Liver (tissue), 3 donors: ENCODE results near the gene CLDN3.

Experiments
- ATF3 ChIP-seq: IDR thresholded peaks from 2 replicates; pipeline ENCODE4 v1.6.1; 2016; ENCODE audit warnings: antibody characterized with exemption
- CTCF ChIP-seq: fragments of 150-350 bp; IDR thresholded peaks from 2 replicates; pipeline ENCODE4 v1.5.1; 2017; ENCODE audit warnings: improper control_type of control experiment, low read depth, low read length; ENCODE audit not compliant: missing input control
- FOXA1 ChIP-seq: IDR thresholded peaks from 2 replicates; pipeline ENCODE4 v1.6.1; 2016; ENCODE audit warnings: antibody characterized with exemption
- GABPA ChIP-seq, 2 donors: IDR thresholded peaks in 1 of 2; conservative IDR thresholded peaks in 1 of 2; 2 replicates each; pipeline ENCODE4 v1.6.1; 2016; ENCODE audit warnings: antibody characterized with exemption in 2 of 2, mild to moderate bottlenecking in 1 of 2, moderate library complexity in 1 of 2
- JUND ChIP-seq, 2 donors: IDR thresholded peaks; 2 replicates each; pipeline ENCODE4 v1.6.1; 2016; ENCODE audit warnings: antibody characterized with exemption in 2 of 2
- MAX ChIP-seq: IDR thresholded peaks from 2 replicates; pipeline ENCODE4 v1.6.1; 2016; ENCODE audit warnings: antibody characterized with exemption
- RAD21 ChIP-seq, 2 donors: IDR thresholded peaks; 2 replicates each; pipeline ENCODE4 v1.6.1; 2016; ENCODE audit warnings: antibody characterized with exemption in 2 of 2, mild to moderate bottlenecking in 2 of 2
- REST ChIP-seq: IDR thresholded peaks from 2 replicates; pipeline ENCODE4 v1.6.1; 2016; ENCODE audit warnings: antibody characterized with exemption, mild to moderate bottlenecking
- SP1 ChIP-seq: IDR thresholded peaks from 2 replicates; pipeline ENCODE4 v1.6.1; 2018; ENCODE audit warnings: antibody characterized with exemption, mild to moderate bottlenecking
- TAF1 ChIP-seq: conservative IDR thresholded peaks from 2 replicates; pipeline ENCODE4 v1.6.1; 2016; ENCODE audit warnings: antibody characterized with exemption, mild to moderate bottlenecking
- YY1 ChIP-seq: IDR thresholded peaks from 2 replicates; pipeline ENCODE4 v1.6.1; 2016; ENCODE audit warnings: antibody characterized with exemption, mild to moderate bottlenecking
- ZBTB33 ChIP-seq: IDR thresholded peaks from 2 replicates; pipeline ENCODE4 v1.6.1; 2016; ENCODE audit warnings: antibody characterized with exemption
- donor health status: healthy.
- donor health status: healthy.

GRCh38 chr7:73722785-73723184 lies 47.3 kb downstream of the CLDN3 start:
- TF ChIP-seq CTCF: no peak
- no peak for TF ChIP-seq RAD21 (IDR thresholded peaks at IDR 0.05)
- no peak for TF ChIP-seq MAX
- TF ChIP-seq JUND (IDR thresholded peaks at IDR 0.05): no peak
- no peak for TF ChIP-seq FOXA1
- TF ChIP-seq REST: no peak
- no peak for TF ChIP-seq ZBTB33
- TF ChIP-seq TAF1: no peak
- no peak for TF ChIP-seq YY1
- no peak for TF ChIP-seq SP1
- TF ChIP-seq ATF3: no peak
- TF ChIP-seq GABPA (IDR thresholded peaks at IDR 0.05 in 1 of 2, conservative IDR thresholded peaks at IDR 0.05 in 1 of 2): no peak
